Trophoblast cell (in vitro differentiated cells and primary cell): ENCODE measurements around the gene BTBD7.

Experiments
- DNase-seq, 2 donors: peaks; one replicate each; pipeline ENCODE4 v3.0.0-alpha.2; 2016
- H2AFZ ChIP-seq: 2 replicates; pipeline ENCODE4 v1.6.1; 2013; ENCODE audit warnings: low read length, moderate library complexity, mild to moderate bottlenecking; ENCODE audit not compliant: insufficient read depth, poor library complexity
- H2AK5ac ChIP-seq: 2 replicates; pipeline ENCODE4 v1.6.1; 2013; ENCODE audit warnings: mild to moderate bottlenecking, low read length
- H2BK120ac ChIP-seq: 2 replicates; pipeline ENCODE4 v1.6.1; 2013; ENCODE audit warnings: low read length, mild to moderate bottlenecking, moderate library complexity; ENCODE audit not compliant: insufficient read depth, poor library complexity
- H2BK12ac ChIP-seq: 2 replicates; pipeline ENCODE4 v1.6.1; 2013; ENCODE audit warnings: mild to moderate bottlenecking, low read length, moderate library complexity
- H2BK5ac ChIP-seq: 2 replicates; pipeline ENCODE4 v1.6.1; 2013; ENCODE audit warnings: low read length, low read depth, moderate library complexity, mild to moderate bottlenecking; ENCODE audit not compliant: poor library complexity
- H3K14ac ChIP-seq: 2 replicates; pipeline ENCODE4 v1.6.1; 2013; ENCODE audit warnings: mild to moderate bottlenecking, low read length
- H3K18ac ChIP-seq: 2 replicates; pipeline ENCODE4 v1.6.1; 2013; ENCODE audit warnings: mild to moderate bottlenecking, low read length
- H3K23ac ChIP-seq: 2 replicates; pipeline ENCODE4 v1.6.1; 2013; ENCODE audit warnings: low read length
- H3K27ac ChIP-seq: 2 replicates; pipeline ENCODE4 v1.5.1; 2013; ENCODE audit warnings: low read depth, mild to moderate bottlenecking, inconsistent platforms, low read length, moderate library complexity
- H3K27me3 ChIP-seq: 2 replicates; pipeline ENCODE4 v1.6.1; 2013; ENCODE audit warnings: inconsistent platforms, mild to moderate bottlenecking, low read length, moderate library complexity; ENCODE audit not compliant: insufficient read depth
- H3K36me3 ChIP-seq, 2 experiments: 1 replicate in 1 of 2; 2 replicates in 1 of 2; pipeline ENCODE4 v1.6.1; 2013; ENCODE audit warnings: low read length in 2 of 2, mild to moderate bottlenecking in 2 of 2, moderate library complexity in 1 of 2; ENCODE audit not compliant: insufficient read depth in 2 of 2, control insufficient read depth in 1 of 2
- H3K4ac ChIP-seq: 2 replicates; pipeline ENCODE4 v1.6.1; 2013; ENCODE audit warnings: low read depth, mild to moderate bottlenecking, low read length, moderate library complexity
- H3K4me1 ChIP-seq, 2 experiments: 1 replicate in 1 of 2; 2 replicates in 1 of 2; pipeline ENCODE4 v1.6.1; 2013; ENCODE audit warnings: low read length in 2 of 2, mild to moderate bottlenecking in 2 of 2, moderate library complexity in 1 of 2; ENCODE audit not compliant: insufficient read depth in 2 of 2, control insufficient read depth in 1 of 2
- H3K4me2 ChIP-seq: 2 replicates; pipeline ENCODE4 v1.6.1; 2013; ENCODE audit warnings: inconsistent platforms, mild to moderate bottlenecking, low read length, moderate library complexity
- H3K4me3 ChIP-seq: 2 replicates; pipeline ENCODE4 v1.5.1; 2013; ENCODE audit warnings: mild to moderate bottlenecking, low read depth, low read length, inconsistent platforms
- H3K79me1 ChIP-seq: one replicate; pipeline ENCODE4 v1.6.1; 2013; ENCODE audit warnings: low read length
- H3K79me2 ChIP-seq: 2 replicates; pipeline ENCODE4 v1.6.1; 2013; ENCODE audit warnings: low read length, mild to moderate bottlenecking; ENCODE audit not compliant: control insufficient read depth, insufficient read depth, poor library complexity
- H3K9ac ChIP-seq: 2 replicates; pipeline ENCODE4 v1.6.1; 2013; ENCODE audit warnings: mild to moderate bottlenecking, low read length
- H3K9me3 ChIP-seq: 2 replicates; pipeline ENCODE4 v1.6.1; 2013; ENCODE audit warnings: low read depth, mild to moderate bottlenecking, control low read depth, inconsistent platforms, low read length; ENCODE audit not compliant: insufficient read depth
- H4K12ac ChIP-seq: 2 replicates; pipeline ENCODE4 v1.6.1; 2013; ENCODE audit warnings: low read depth, mild to moderate bottlenecking, low read length, moderate library complexity
- H4K8ac ChIP-seq: 2 replicates; pipeline ENCODE4 v1.6.1; 2013; ENCODE audit warnings: low read depth, mild to moderate bottlenecking, low read length, moderate library complexity
- H4K91ac ChIP-seq: one replicate; pipeline ENCODE4 v1.6.1; 2013; ENCODE audit warnings: low read depth, mild to moderate bottlenecking, low read length, moderate library complexity
- WGBS: extraction: QIAGEN DNeasy Blood & Tissue Kit; methylation state at CpG from one replicate; pipeline ENCODE4 v1.1.7; 2013; ENCODE audit warnings: missing lambda C conversion rate; ENCODE audit not compliant: insufficient read length, insufficient coverage; ENCODE audit errors: extremely low coverage; 5-methylcytosine and 5-hydroxymethylcytosine counted together

Gene BTBD7

DNA sequence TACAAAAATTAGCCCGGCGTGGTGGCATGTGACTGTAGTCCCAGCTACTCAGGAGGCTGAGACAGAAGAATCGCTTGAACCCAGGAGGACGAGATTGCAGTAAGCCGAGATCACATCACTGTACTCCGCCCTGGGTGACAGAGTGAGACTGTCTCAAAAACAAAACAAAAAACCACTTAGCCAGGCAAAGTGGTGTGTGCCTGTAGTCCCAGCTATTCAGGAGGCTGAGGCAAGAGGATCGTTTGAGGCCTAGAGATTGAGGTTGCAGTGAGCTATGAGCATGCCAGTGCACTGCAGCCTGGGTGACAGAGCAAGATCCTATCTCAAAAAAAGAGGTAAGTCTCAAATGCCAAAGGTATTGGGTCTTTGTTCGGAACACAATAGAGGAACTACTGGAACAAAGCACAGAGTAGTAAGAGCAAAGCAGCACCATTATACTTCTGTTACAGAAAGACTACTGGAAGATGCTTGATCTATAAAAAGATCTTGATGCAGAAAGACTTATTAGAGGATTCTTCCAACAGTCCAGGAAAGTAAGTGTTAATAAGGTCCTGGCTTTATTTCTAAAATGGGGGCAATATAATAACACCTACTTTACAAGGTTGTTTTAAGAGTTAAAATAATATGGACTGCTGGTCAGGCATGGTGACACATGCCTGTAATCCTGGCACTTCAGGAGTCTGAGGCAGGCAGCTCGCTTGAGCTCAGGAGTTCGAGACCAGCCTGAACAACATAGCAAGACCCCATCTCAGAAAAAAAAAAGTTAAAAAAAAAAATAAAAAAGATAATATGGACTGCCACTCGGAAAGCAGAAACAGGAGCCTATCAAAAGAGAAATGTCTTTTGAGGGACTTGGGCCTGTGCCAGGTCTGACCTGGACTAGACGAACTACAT lies 29.9 kb downstream of the BTBD7 start:
- no peak overlapping the region for H3K4ac ChIP-seq
- no peak overlapping the region for H3K23ac ChIP-seq
- peaks cover 28 to 35% of the 10 kb centered on the region in 2 experiments for H3K4me1 ChIP-seq
- peaks cover 36% of the 10 kb centered on the region for H3K79me1 ChIP-seq
- no peaks in the 10 kb centered on the region for H3K9me3 ChIP-seq
- peak overlapping the region; percentile 23 for H3K18ac ChIP-seq
- peak overlapping the region; percentile 7 for H4K8ac ChIP-seq
- no peak overlapping the region for H3K4me2 ChIP-seq
- peaks cover 9% of the 10 kb centered on the region for H3K79me2 ChIP-seq
- no peak overlapping the region for H4K12ac ChIP-seq
- no peak overlapping the region for H2AK5ac ChIP-seq
- no peak overlapping the region for H3K4me3 ChIP-seq
- peak overlapping the region; percentile 91 for H2BK12ac ChIP-seq
- no peak overlapping the region for H2AFZ ChIP-seq
- peak overlapping the region; percentile 2 for H3K14ac ChIP-seq
- H3K36me3 ChIP-seq: no peaks in the 10 kb centered on the region
- H4K91ac ChIP-seq: peak overlapping the region; percentile 86
- no peaks in the 10 kb centered on the region for H3K27me3 ChIP-seq
- peak overlapping the region; percentile 99 for H3K27ac ChIP-seq
- no peak overlapping the region for H3K9ac ChIP-seq
- DNase-seq: peak; percentile 18 to 56
- no CpG with 5 or more reads among the region's 12 CpGs for WGBS
- H2BK5ac ChIP-seq: peak overlapping the region; percentile 86
- H2BK120ac ChIP-seq: peak overlapping the region; percentile 28

DNA sequence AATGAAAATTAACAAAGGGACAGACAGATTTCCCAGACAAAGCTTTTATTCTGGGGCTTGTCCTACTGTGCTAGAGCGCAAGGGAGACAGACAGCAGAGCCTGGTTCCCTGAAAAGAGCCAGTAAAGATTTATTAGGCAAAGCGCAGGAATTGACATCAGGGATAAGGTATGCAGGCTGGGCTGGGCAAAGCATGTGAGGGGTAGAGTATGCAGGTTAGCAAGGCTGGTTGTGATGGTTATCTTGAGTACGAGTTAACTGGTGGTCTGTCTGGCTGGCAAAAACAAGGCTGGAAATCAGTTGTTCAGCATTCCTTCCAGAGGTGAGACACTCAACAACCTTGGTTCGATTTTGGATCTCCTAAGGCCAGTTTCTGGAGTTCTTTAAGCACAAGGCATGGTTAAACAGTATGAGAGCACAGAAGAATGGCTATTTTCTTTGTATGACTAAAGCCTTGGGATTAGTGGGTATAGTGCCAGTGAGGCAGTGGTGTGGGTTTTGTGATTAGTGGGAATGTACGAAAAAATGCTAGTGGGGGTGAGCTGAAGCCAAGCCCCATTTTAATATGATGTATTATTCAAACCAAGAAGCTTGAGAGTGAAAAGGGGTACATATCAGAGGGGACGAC lies 30.9 kb downstream of the BTBD7 start:
- peak overlapping the region; percentile 30 for H3K14ac ChIP-seq

DNA sequence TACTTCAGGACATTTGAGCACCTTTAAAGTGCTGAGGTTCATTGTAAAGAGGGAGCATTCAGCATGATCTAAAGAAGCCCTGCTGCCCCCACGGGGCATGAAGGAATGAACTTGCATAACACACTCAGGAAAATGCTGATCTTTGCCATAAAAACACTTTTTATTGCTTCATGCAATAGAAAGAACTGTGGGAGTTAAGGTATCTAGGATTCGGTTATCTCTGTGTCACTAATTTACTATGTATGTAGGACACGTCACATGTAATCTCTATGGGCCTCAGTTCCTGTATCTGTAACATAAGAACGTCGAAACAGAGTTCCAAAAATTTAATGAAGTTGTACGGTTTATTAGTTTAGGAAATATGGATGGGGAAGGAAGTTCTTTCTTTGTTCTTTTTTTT lies 33.0 kb downstream of the BTBD7 start:
- Histone ChIP-seq H3K4me3 (no peak overlapping the region), H3K23ac (no peak overlapping the region), H3K79me1 (peaks cover 34% of the 10 kb centered on the region), H3K79me2 (peaks cover 7% of the 10 kb centered on the region), H3K14ac (no peak overlapping the region), H2AK5ac (no peak overlapping the region), H4K8ac (no peak overlapping the region), H4K12ac (no peak overlapping the region), H3K4ac (no peak overlapping the region), H3K27me3 (no peaks in the 10 kb centered on the region), H3K4me2 (no peak overlapping the region), H3K9me3 (no peaks in the 10 kb centered on the region), H3K18ac (no peak overlapping the region), H3K27ac (no peak overlapping the region), H2BK120ac (no peak overlapping the region), H3K9ac (no peak overlapping the region), H3K4me1 (peaks cover 26 to 29% of the 10 kb centered on the region in 2 experiments), H2AFZ (no peak overlapping the region), H4K91ac (no peak overlapping the region), H2BK5ac (no peak overlapping the region), H3K36me3 (no peaks in the 10 kb centered on the region), H2BK12ac (no peak overlapping the region)
- peak; percentile 22 to 77 for DNase-seq
- 100% methylated on average over 3 of the region's 6 CpGs for WGBS

More for the DNA sequence above, 30.9 kb downstream of the BTBD7 start:
- Histone ChIP-seq H2AFZ (no peak overlapping the region), H3K18ac (peak overlapping the region; percentile 26), H4K8ac (peak overlapping the region; percentile 7), H3K23ac (no peak overlapping the region), H4K91ac (peak overlapping the region; percentile 63), H3K79me2 (peaks cover 9% of the 10 kb centered on the region), H3K4ac (peak overlapping the region; percentile 2), H2AK5ac (no peak overlapping the region), H3K4me3 (no peak overlapping the region), H2BK5ac (peak overlapping the region; percentile 86), H3K4me2 (peak overlapping the region; percentile 25), H3K27ac (peak overlapping the region; percentile 99), H3K4me1 (peaks cover 28 to 34% of the 10 kb centered on the region in 2 experiments), H3K79me1 (peaks cover 36% of the 10 kb centered on the region), H4K12ac (no peak overlapping the region), H3K36me3 (no peaks in the 10 kb centered on the region), H3K9me3 (no peaks in the 10 kb centered on the region), H3K9ac (peak overlapping the region; percentile 9), H2BK120ac (peak overlapping the region; percentile 47), H2BK12ac (peak overlapping the region; percentile 21), H3K27me3 (no peaks in the 10 kb centered on the region)
- peak; percentile 77 to 91 for DNase-seq
- WGBS: no CpG with 5 or more reads among the region's 6 CpGs

DNA sequence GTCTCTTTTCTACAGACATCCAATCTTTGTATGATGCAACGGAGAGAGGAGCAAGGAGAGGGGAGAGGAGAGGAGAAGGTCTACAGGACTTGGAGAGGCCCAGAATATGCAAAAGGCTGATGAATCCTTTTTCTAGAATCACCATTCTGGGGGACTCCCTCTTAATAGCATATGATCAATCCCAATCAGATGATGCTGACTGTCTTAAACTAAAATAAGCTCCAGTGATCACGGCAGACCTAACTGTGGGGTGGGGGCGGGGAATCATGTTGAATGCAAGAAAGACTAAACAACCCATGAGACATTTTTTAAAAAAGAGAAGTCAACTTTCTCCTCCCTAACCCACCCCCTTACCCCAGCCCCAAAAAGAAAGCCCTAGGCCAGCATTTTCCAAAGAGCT lies 33.4 kb downstream of the BTBD7 start:
- peaks cover 34% of the 10 kb centered on the region for H3K79me1 ChIP-seq
- H4K8ac ChIP-seq: no peak overlapping the region
- H3K14ac ChIP-seq: no peak overlapping the region
- no peak overlapping the region for H2BK12ac ChIP-seq
- WGBS: no CpG with 5 or more reads among the region's 3 CpGs
- H3K36me3 ChIP-seq: peaks cover 0 to 2% of the 10 kb centered on the region in 2 experiments
- H3K4me3 ChIP-seq: no peak overlapping the region
- H3K9ac ChIP-seq: no peak overlapping the region
- H3K27me3 ChIP-seq: no peaks in the 10 kb centered on the region
- no peak for DNase-seq
- H3K18ac ChIP-seq: no peak overlapping the region
- no peak overlapping the region for H4K91ac ChIP-seq
- peak overlapping the region; percentile 19 for H3K4ac ChIP-seq
- no peak overlapping the region for H3K4me2 ChIP-seq
- H3K4me1 ChIP-seq: peaks cover 26 to 28% of the 10 kb centered on the region in 2 experiments
- peaks cover 6% of the 10 kb centered on the region for H3K79me2 ChIP-seq
- no peak overlapping the region for H2AFZ ChIP-seq
- H2BK120ac ChIP-seq: no peak overlapping the region
- H4K12ac ChIP-seq: no peak overlapping the region
- H3K27ac ChIP-seq: no peak overlapping the region
- no peak overlapping the region for H3K23ac ChIP-seq
- no peak overlapping the region for H2AK5ac ChIP-seq
- H3K9me3 ChIP-seq: no peaks in the 10 kb centered on the region
- no peak overlapping the region for H2BK5ac ChIP-seq
